Thyroid gland (tissue), 4 donors: ENCODE data around the gene INO80B. TPM values are rescaled to one million over a fixed set of nuclear protein-coding genes. Genes with fewer than 3 reads are reported as not detected.
"Not testable (repeated sequence)": the region's sequence is repeated elsewhere in the genome, so short reads cannot be mapped to it uniquely, and the experiment has no call there.

Experiments
- DNase-seq, 2 donors: peaks; one replicate each; pipeline ENCODE4 v3.0.0-alpha.2; 2019
- H3K27ac ChIP-seq, 3 donors: fragments of 200-600 bp; sonication (generic); 1 replicate in 2 of 3; 2 replicates in 1 of 3; pipeline ENCODE4 v1.5.1; 2016 to 2019; ENCODE audit warnings: mild to moderate bottlenecking in 1 of 3, moderate library complexity in 1 of 3
- H3K27me3 ChIP-seq: fragments of 200-600 bp; sonication (generic); one replicate; pipeline ENCODE4 v1.5.1; 2019
- H3K36me3 ChIP-seq, 2 donors: fragments of 200-600 bp; sonication (generic); one replicate each; pipeline ENCODE4 v1.5.1; 2016 to 2019
- H3K4me1 ChIP-seq, 2 donors: fragments of 200-600 bp; sonication (generic); one replicate each; pipeline ENCODE4 v1.5.1; 2017 to 2019
- H3K4me3 ChIP-seq, 3 donors: fragments of 200-600 bp; sonication (generic); replicated peaks in 1 of 3; 1 replicate in 2 of 3; 2 replicates in 1 of 3; pipeline ENCODE4 v1.5.1; 2016; ENCODE audit warnings: mild to moderate bottlenecking in 1 of 3
- H3K9me3 ChIP-seq: fragments of 200-600 bp; sonication (generic); one replicate; pipeline ENCODE4 v1.5.1; 2017
- CTCF ChIP-seq, 6 experiments: fragments of 200-600 bp in 3 of 6; fragments of 450-650 bp in 3 of 6; sonication (generic) in 3 of 6; IDR thresholded peaks; one replicate each; pipeline ENCODE4 v1.5.1; 2016 to 2019; ENCODE audit warnings: antibody characterized with exemption in 6 of 6, mild to moderate bottlenecking in 2 of 6, inconsistent platforms in 1 of 6, moderate library complexity in 1 of 6
- POLR2A ChIP-seq, 2 donors: fragments of 450-650 bp; IDR thresholded peaks; one replicate each; pipeline ENCODE4 v1.6.1; 2017; ENCODE audit warnings: antibody characterized with exemption in 2 of 2, mild to moderate bottlenecking in 2 of 2, moderate library complexity in 1 of 2
- WGBS, 2 donors: methylation state at CpG; one replicate each; pipeline ENCODE4 v1.1.5; 2017; 5-methylcytosine and 5-hydroxymethylcytosine counted together
- intact Hi-C: fragments of 100-400 bp; cut with DNase I; formaldehyde crosslinking; loops from one replicate; pipeline ENCODE4 v1.15.1; 2023
- total RNA-seq, 4 donors: library from RNA; depleted of rRNA; stranded (reverse); fragments of >200 nt; gene quantifications; one replicate each; pipeline ENCODE4 v1.2.3, GENCODE V29; 2016

Gene INO80B
- total RNA-seq, 4 donors from 2014 or later, result 19.9 to 74.4 (median 46.1) TPM

DNA sequence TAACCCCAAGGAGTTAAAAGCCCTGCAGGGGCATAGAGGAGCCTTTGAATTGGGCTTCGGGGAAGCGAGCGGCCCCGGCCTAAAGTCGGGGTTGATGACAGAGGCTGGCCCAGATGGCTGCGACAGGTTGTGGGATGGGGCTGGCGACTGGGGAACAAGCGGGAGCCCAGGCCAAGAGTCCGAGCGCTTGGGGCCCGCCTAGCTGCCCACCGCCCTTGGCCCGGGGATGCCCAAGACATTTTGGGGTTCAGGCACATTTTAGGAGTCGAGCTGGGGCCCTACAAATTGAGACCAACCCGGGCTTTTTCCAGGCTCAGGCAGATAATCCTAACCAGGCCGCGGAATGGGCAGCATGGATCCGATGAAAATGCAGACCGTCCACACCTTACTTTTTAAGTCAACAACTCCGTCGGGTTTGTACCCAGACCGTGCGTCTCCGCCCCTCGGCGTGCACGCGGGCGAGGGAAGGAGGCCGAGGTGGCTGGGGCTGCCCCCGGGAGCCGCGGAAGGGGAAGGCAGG lies 13.7 kb upstream of the INO80B start:
- 19 to 24% methylated on average over 11 to 19 of the region's 33 CpGs for WGBS, 2 donors
- Histone ChIP-seq H3K27me3 (no peaks in the 10 kb centered on the region), H3K27ac (peak overlapping the region; percentile 42 to 84 (median 76)), H3K4me1 (peaks cover 10 to 18% of the 10 kb centered on the region in 2 donors), H3K36me3 (no peaks in the 10 kb centered on the region), H3K9me3 (no peaks in the 10 kb centered on the region), H3K4me3 (peak overlapping the region; percentile 33 to 51 (median 51))
- intact Hi-C loops, result no loop called here
- no peak for DNase-seq
- TF ChIP-seq POLR2A (IDR thresholded peaks at IDR 0.05) (no peak), CTCF (IDR thresholded peaks at IDR 0.05) (no peak)

- WGBS, 2 donors, result 9 to 23% methylated on average over 10 to 50 of the region's 75 CpGs
- peak within 1 kb of the TSS; percentile 42 to 84 (median 76) for H3K27ac ChIP-seq
- no peaks in the 10 kb centered on the region for H3K36me3 ChIP-seq
- H3K27me3 ChIP-seq, result no peaks in the 10 kb centered on the region
- intact Hi-C loops, result no loop called here
- H3K4me3 ChIP-seq, result peak within 1 kb of the TSS; percentile 33 to 51 (median 51)
- H3K4me1 ChIP-seq, result peaks cover 10 to 18% of the 10 kb centered on the region in 2 donors
- TF ChIP-seq CTCF (IDR thresholded peaks at IDR 0.05) (no peak), POLR2A (IDR thresholded peaks at IDR 0.05) (peak; percentile 4 to 75)
- peak; percentile 82 for DNase-seq
- no peaks in the 10 kb centered on the region for H3K9me3 ChIP-seq
These were observed 13.0 kb upstream of the INO80B start, which contains the start of gene RTKN for GRCh38 chr2:74441690-74442482. Gene RTKN, minus strand, starts transcription at chr2:74441937. Its CDS starts 121 bp downstream, at chr2:74441816.

- peak overlapping the region in 2 of 3 donors; percentile 38 to 51 for H3K4me3 ChIP-seq
- peak overlapping the region; percentile 42 to 84 (median 76) for H3K27ac ChIP-seq
- H3K27me3 ChIP-seq, H3K36me3 ChIP-seq, intact Hi-C loops, H3K9me3 ChIP-seq, DNase-seq: not testable (repeated sequence)
- 86 to 92% methylated on average over 16 of the region's 16 CpGs for WGBS, 2 donors
- H3K4me1 ChIP-seq, result peaks cover 10 to 18% of the 10 kb centered on the region in 2 donors
These were observed 12.2 kb upstream of the INO80B start for GRCh38 chr2:74442483-74443297.

DNA sequence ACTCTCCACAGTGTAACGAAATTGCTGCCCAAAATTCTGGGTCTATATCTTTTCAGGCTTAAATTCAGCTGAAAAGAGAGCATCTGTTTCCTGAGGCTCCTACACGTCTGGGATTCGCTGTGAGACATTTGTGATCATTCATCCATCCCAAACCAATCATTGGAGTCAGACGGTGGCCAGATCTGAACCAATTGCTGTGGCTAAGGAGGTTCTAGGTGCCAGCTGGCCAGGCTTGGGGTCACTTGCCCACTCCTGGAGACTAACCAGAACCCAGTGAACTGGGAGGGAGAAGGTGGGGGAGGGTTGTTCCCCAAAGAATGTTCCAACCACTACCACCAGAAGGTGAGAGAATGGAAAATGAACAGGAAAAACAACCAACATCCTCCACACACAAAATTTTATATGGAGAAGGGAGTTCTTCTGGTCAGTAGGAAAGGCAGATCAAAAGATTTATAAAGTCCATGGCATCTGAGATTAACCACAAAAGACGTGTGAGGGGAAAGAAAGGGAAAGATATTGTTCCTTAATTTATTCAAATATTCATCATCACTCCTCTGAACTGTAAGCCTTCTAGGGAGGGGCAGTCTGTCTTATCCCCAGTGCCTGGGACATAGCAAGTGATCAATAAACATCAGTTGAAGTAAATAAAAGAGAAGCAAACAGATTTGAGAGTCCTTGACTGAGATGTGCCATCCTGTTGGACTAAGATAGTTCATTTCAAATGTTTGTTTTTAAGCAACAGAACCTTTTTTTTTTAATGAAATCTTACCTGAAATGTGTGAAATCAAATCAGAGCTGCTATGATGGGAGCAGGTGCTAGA lies 10.2 kb upstream of the INO80B start:
- H3K9me3 ChIP-seq, result no peaks in the 10 kb centered on the region
- no peak for DNase-seq

More for the DNA sequence above, 10.2 kb upstream of the INO80B start:
- Histone ChIP-seq H3K27ac (no peak overlapping the region), H3K36me3 (no peaks in the 10 kb centered on the region), H3K4me1 (peaks cover 4 to 10% of the 10 kb centered on the region in 2 donors), H3K27me3 (no peaks in the 10 kb centered on the region), H3K4me3 (no peak overlapping the region)
- 29 to 44% methylated on average over 5 of the region's 5 CpGs for WGBS, 2 donors
- intact Hi-C loops, result no loop called here
- TF ChIP-seq POLR2A (IDR thresholded peaks at IDR 0.05) (no peak), CTCF (IDR thresholded peaks at IDR 0.05) (no peak)
